Stimulated activated CD8-positive, alpha-beta memory T cell treated with anti-CD3 and anti-CD28 coated beads, Interleukin-12 subunit alpha, Interleukin-12 subunit beta, amount 100 ng/mL, for 1 hour (primary cell): ENCODE results near the gene TMCC1.
"Not testable (repeated sequence)": the region's sequence is repeated elsewhere in the genome, so short reads cannot be mapped to it uniquely, and the experiment has no call there.

ENCODE experiments used
- DNase-seq: peaks from one replicate; pipeline ENCODE4 v3.0.0-alpha.2; 2020; ENCODE audit warnings: low read depth

The TMCC1 gene

DNA sequence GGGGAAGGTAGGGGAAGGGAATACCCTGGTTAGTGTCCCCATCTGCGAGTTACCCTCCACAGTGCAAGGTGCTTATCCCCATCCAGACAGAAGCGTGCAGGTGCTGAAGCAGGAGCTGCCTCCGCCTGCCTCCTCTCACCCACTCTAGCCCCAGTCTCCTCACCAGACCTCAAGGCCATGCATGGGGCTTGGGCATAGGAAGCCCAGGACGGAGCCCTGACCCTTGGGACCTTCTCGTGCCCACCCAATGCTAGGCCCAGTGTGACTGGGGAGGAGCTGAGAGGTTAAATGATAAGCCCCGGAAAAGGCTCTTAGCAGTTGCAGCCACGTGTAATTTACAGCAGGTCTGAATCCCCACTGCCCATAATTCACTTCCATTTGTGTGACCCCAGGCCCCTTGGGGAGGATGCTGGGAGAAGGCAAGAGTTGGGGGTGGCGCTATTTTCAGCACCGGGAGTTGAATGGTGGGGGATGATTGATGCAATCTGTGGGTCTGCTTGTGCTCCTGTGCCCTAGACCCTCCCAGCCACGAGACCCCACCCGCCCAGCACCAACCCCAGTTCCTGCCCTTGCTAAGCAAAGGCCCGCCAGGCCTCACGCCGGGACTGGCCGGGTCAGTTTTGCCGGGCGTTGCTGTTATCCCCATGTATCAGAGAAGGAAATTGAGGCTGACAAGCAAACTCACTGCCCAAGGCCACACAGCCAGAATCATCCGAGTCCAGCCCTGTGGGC, 272.5 kb downstream of the TMCC1 start:
- DNase-seq, result no peak

DNA sequence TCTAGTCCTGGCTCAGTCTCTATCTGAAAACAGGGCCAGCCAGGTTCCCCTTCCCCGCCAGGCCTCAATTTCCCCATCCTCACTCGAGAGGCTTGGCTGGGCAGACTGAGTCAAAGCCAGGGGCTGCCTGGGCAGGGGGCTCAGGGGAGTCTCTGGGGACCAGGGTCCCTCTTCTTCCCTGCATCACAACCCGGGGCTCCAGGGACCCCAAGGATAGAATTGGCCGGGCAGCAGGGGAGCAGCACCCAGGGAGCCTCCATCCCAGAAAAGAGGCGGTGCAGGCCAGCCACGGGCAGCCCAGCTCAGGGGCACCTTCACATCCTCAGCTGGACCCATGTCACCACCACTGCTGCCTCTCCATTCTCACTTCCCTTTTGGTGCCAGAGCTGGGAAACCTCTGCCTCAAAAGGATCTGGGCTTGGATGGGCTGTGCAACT, 273.8 kb downstream of the TMCC1 start:
- DNase-seq, result no peak

DNA sequence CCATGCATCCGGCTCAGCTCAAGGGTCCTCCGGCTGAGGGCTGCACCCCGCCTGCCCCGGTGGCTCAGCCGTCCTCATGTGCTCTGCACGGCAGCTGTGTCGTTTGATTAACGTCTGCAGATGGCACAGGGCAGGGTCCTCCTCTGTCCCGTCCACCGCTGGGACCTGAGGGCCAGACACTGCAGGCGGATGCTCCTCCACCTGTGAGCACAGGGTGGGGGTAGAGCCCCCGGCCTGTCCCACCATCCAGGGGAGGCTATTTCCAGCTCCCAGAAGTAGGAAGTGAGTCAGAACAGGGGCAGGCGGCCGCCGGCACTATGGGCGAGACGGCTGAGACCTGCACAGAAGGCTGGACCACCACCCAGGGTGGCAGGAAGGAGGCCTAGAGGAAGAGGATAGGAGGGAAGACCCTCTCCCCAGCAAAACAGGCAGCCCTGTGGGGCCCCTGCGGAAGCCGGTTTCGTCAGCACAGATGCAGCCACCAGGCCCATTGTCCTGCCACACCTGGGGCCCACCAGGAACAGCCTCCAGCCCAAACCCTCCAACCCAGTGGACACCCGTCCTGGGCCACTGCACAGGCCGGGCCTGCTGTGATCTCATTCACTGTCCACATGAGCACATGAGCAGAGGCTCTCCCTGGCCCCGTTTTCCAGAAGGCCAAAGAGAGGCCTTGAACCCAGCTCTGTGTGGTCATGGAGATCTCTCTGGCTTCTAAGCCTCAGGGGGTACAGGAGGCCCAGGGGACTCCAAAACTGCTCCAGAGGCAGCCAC, 274.4 kb downstream of the TMCC1 start:
- DNase-seq, result no peak

DNA sequence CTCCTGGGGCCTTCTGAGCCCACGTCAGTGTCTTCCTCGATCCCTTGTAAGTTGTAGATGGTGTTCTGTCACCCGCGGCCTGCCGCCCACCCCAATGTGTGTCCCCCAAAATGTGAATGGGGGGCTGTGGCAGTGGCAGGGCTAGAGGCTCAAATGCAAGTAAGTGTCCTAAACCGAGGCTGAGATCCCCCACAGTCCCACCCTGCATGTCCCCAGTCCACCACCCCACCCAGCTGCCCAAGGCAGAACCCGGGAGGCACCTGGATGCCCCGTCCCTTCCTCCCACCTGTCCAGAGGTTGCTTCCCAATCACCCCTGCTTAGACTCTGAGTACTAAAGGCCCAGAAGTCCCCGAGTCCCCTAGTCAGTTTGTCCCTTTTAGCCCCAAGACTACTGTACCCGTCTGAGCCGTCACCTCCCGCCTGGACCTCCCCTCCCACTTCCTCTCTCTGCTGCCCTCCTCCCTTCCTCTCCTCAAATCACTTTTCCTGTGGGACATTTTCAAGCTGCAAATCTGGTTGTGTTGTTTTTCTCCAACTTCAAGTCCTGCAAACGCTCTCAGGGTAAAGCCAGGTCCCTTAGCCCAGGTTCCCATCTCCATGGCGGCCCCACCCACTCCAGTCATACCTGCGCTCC, 275.2 kb downstream of the TMCC1 start:
- DNase-seq, result no peak

DNA sequence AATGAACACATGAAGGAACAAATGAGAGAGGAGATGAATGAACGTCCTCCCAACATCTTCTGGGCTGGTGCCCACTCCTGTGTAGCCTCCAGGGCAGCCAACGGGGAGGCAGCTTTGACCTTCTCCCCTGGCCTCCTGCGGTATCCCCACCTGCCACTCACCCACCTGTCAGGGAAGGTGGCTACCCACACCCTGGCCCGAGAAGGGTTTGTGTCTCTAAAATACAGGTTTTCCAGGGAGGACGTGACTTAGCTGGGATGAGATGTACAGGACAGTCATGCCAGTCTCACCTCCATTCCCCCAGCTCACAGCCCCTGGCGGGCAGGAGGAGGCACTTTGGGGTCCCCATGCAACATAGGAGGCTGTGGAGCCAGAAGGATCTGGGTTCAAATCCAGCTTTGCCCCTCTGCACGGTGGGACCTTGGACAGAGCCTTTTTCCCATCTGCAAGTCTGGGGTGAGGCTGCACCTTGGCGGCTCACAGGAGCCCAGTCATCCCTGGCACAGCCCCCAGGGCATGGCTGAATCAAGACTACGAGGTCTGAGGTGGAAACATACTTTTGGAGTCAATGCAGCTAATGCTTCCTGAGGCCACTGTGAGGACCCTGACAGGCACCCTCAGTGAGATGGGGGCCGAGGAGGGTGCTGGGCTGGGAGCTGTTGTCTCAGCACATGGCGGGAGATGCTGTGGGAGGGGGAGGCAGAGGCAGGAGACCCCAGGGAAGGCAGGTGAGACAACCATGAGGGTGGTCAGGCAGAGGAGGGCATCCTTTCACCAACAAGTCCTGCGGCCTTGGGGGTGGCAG, 275.9 kb downstream of the TMCC1 start:
- no peak for DNase-seq

DNA sequence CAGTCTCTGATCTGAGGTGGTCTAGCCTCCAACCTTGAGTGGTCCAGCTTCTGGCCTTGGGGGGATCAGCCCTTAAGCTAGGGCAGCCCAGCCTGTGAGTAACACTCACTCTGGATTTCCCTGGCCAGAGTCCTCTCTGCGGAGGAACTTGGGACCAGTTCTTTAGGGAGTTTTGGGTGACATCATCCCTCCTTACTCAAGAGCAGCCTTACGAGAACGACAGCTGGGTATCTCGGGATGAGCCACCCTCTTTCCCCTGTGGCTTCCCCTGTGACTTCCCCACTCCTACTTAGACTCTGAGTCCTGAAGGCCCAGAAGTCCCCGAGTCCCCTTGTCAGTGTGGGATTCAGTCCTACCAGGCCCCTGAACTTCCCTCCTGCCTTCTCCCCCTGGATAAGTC, 276.8 kb downstream of the TMCC1 start:
- DNase-seq, result no peak

DNA sequence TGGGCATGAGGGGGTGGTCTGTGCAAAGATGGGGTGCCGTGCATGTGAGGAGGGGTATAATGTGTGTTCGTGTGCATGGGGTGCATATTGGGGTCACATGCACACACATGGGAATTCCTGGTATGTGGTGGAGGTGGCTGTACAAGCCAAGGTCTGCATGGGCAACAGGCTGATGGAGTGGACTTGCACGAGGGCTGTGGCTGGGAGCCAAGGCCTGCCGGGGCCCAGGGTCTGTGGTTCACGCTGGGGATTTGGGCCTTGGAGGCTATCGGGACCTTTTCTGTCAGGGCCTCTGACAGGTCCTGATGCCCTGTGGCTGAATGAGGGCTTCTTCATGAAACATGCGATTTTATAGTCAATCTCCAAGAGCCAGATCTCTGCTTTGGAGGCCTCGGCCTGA, 277.2 kb downstream of the TMCC1 start:
- DNase-seq, result no peak

DNA sequence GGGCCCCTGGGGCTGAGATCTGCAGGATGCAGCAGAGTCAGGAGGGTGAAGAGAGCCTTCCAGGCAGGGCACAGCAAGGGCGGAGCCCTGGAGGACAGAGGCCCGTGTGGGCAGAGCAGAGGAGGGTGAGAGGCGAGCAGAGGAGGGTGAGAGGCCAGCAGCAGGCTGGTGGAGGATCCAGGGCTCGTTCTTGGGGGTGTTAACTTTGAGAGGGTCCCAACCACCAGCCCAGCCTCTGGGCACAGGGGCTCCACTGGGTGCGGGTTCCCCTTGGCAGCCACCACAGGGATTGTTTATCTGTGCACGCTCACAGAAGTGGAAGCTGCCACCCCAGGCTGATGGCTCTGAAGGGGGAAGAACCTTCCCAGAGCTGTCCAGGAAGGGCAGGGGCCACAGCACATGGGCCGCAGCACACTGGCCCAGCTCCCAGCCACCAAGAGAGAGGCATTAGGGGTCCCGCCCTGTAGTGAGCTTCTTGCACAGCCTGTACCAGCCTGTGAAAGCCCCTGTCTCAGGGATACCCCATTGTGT, 277.7 kb downstream of the TMCC1 start:
- DNase-seq, result no peak

DNA sequence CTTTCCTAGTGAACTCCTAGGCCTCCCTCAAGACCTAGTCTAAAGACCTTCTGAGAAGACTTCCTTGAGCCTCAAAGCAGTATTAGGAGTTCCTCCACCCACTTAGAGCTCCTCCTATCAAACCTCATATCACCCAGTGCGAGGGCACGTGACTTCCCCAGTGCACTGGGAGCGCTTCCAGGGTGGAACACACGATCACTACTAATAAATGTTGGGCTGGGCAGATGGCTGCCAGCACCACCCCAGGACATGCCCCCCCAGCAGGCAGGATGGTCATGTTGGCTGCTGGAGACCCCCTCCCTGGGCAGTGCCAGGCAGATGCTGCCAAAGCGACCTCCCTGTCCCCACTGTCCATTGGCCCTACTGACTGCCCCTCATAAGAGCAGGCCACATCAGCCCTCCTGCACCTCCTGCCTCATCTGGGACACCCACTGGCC, 278.6 kb downstream of the TMCC1 start:
- no peak for DNase-seq

DNA sequence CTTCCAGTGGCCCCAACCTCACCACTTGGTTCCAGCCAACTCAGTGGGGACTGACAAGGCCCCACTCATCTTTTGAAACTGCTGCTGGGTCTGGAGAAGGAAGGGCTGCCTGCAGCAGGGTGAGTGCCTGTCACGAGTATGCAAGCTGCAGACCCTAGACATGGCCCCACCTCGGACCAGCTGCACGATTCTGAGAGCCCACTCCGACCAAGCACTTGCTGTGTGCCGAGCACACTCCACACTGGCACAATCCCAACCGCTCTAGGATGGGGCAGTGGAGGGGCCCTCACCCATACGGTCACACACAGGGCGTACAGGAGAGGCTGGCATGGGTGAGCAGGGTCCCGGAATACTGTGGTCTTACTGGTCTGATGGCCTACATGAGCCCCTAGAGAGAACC, 279.1 kb downstream of the TMCC1 start:
- DNase-seq, result no peak

DNA sequence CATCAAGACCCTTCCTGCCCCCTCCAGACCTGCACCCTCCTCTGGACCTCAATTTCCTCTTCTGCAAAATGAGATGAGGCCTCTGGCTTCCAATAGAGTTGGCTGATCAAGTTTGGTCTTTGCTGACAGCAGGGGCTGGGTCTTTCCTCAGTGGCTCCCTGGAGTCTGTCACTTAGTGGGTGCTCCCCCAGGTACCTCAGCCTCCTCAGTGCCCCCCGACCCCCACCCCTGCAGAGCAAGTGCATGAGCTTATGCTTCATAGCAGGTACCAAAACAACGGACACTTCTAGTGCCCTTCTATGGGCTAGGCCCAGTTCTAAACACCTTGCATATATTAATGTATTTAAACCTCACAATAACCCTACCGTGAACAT, 280.2 kb downstream of the TMCC1 start:
- DNase-seq, result no peak

DNA sequence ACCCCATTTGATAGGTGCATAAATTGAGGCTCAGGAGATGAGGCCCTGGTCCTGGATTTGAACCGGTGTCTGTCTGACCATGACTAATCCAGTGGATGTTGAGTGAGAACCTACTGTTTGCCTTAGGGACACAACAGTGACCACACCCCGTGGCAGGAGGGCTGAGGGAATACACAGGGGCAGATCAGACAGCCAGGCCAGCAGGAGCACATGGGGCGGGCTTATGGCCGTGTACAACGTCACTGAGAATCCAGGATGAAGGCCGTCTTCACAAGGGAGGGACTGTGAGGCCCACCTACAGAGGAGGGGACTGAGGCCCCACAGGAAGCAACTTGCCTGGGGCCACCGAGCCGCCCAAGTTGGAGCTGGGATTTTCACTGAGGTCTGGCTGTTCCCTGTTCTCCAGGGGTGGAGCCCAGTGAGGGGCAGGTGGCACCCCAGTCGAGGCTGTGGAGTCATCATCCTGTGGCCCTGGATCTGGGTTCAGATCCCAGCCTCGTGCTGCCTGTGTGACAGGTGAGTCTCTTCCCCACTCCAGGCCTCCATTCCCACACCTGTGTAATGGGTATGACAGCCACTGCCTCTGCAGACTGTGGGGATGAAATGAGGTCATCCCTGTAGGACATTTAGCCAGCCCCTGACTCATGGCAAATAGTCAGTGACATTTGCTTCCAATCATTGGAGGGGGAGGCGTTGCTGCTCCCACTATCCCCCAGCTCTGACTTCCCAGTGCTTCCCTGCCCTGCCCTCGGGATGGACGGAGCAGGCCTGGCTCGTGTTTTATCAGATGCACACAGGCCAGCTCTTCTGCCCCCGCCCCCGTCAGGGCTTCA, 280.8 kb downstream of the TMCC1 start:
- no peak for DNase-seq

DNA sequence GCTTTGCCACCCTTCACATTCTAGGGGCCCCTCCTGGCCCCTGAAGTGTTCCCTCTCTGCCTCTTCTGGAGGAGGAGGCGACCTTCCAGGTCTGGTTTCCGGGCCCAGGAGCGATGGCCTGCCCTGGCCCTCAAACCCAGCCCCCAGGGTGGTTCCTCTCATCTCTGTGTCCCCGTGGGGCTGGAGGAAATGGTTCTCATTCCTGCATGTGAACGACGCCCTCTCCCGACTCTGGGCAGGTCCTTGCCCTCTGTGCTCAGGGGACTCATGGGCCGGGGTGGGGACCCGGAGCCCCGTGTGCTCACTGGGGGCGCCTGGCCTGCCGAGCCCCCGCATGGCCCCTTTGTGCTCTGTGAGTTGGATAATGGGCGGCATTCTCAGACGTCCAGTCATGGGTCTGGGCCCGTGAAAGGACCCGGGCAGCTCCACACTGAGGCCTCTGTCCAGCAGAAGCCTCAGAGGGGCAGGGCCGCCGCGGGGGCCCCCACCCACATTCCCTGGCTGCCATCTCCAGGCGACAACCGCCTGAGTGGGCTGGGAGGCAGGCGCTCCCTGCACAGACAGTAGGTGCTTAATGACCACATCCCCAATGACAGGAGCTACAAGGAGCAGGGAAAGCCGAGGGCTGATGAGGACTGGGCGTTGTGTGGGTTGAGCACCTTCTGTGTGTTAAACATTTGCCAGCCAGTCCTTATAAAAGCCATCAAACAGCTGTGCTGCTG, 281.5 kb downstream of the TMCC1 start:
- no peak for DNase-seq

DNA sequence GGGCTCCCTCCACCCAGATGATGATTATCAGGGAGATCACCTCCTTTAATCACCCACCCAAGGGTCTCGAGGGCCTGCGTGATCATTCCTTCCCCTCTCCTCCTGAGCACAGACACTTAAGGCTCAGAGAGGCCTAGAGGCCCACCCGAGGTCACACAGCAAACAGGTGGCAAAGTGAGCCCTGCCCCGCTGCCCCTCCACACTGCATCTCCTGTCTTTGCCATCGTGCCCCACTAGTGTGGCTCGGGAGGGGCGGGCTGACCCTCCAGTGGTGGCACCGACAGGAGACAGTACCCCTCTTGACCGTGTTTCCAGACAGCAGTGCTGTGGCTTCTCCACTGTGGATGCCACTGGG, 282.1 kb downstream of the TMCC1 start:
- no peak for DNase-seq

DNA sequence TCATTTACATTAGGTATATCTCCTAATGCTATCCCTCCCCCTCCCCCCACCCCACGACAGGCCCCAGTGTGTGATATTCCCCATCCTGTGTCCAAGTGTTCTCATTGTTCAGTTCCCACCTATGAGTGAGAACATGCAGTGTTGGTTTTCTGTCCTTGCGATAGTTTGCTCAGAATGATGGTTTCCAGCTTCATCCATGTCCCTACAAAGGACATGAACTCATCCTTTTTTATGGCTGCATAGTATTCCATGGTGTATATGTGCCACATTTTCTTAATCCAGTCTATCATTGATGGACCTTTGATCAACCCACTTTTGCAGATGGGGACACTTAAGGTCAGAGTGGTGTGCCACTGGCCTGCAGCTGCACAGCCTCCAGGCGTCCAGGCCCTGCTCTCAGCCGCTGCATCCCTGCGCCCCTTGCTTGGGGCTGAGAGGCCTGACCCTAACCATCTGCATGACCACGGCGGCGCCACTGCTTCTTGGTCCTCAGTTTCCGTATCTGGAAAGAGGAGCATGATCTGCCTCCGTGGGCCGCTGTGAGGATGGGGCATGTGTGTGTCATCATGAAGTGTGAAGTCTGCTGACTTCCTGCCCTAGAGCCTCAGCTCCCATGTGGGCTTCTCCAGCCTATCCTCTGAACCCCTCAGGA, 282.6 kb downstream of the TMCC1 start:
- DNase-seq, result not testable (repeated sequence)

DNA sequence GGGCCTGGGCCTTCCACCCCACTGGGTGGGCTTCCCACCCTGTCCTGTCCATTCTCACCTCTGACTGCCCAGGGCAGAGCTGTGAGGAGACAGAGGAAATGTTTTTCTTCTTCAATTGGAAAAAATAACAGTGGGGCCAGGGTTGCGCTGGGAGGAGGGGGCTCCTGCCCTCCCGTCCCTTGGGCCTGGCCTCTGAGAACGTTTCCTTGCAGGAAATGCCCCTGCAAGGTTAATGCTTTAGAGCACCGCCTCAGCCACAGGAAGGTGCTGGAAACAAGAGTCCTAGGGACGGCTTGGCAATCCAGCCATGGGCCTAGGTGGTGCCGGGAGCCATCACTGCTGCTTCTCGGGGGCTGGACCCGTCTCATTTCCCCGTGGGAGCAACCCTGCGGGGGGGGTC, 283.2 kb downstream of the TMCC1 start:
- no peak for DNase-seq

DNA sequence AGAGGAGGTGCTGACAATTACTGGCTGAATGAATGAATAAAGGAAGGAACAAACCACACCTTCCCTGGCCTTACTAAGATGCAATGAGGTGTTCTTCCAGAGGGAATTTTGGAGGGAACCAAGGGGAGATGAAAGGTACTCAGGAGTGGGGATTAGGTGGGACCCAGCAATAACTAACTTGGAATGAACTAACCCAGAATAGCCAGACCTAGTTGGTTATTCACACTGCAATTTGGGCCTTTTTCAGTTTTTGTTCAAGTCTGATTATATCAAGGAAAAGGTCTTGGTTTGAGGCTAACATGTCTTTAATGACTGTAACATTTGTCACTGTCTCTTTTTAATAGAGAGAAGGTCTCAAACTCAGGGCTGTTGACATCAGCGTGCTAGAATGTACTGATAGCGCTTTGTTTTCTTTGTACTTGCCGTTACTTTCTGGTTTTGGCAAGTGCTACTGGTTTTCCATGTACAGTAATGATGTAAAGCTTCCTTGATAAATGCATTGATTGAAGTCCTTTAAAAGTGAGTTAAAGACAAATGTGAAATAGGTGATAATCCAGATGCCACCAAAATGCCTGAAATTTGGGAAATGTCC, 283.8 kb downstream of the TMCC1 start:
- no peak for DNase-seq

DNA sequence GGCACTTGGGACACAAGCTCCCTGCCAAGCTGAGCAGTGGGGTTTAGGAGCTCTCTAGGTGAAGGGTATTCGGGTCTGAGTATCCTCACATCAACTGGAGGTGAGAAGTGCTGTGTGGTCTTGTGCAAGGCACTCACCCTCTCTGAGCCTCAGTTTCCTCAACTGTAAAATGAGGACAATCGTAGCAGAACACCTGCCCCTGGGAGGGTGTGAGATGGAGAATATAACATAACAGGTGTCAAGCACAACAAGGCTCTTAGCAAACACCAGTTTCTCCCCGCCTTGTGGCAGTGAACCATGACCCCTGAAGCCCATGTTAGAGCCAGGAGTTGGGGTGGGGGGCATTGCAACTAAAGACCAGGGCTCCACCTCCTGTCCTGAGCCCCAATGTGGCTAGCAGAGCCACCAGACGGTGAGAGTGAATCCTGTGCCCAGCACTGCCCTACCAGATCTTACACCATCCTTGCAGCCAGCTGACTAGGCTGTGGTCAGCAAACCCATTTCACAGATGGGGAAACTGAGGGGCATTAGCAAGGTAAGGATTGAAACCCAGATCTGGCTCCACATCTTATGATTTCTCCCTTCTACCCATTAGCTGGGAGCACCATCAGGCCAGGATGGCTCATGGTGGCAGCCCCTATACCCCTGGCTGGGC, 284.4 kb downstream of the TMCC1 start:
- DNase-seq, result no peak
